22Rv1 (cell line): Measurements from ENCODE around the gene BDNF.

ENCODE experiments used
- CTCF ChIP-seq: fragments of 450-650 bp; IDR thresholded peaks from 2 replicates; pipeline ENCODE4 v1.5.1; 2017; ENCODE audit warnings: mild to moderate bottlenecking
- ZFX ChIP-seq: fragments of 450-650 bp; IDR thresholded peaks from 2 replicates; pipeline ENCODE4 v1.6.1; 2017; ENCODE audit warnings: antibody characterized with exemption, borderline replicate concordance

- no peak for TF ChIP-seq CTCF
- TF ChIP-seq ZFX = no peak
Measured at GRCh38 chr11:27721264-27722116, 21.2 kb upstream of the BDNF start.
